B cell (primary cell): ENCODE measurements around the gene WDR47. TPM values are rescaled to one million over a fixed set of nuclear protein-coding genes. Genes with fewer than 3 reads are reported as not detected.

Source experiments
- ATAC-seq: fragments of 200-7000 bp; cut with Tn5 transposase; one replicate; pipeline ENCODE4 v1.10.0; 2021; ENCODE audit warnings: low read depth, mild to moderate bottlenecking, moderate number of reproducible peaks, moderate library complexity
- CTCF ChIA-PET: fragments of 350-600 bp; sonication (Branson Sonifier 250); formaldehyde crosslinking; loops from one replicate; lab custom pipeline; 2021; ENCODE audit warnings: antibody characterized with exemption, inconsistent platforms; lab: Charles Lee
- POLR2A ChIA-PET: fragments of 350-600 bp; sonication (Branson Sonifier 250); formaldehyde crosslinking; loops from one replicate; lab custom pipeline; 2021; ENCODE audit warnings: antibody characterized with exemption; lab: Charles Lee
- DNase-seq: peaks from one replicate; pipeline ENCODE4 v3.0.0; 2013
- H2AFZ ChIP-seq: 2 replicates; pipeline ENCODE4 v1.6.1; 2012; ENCODE audit warnings: mild to moderate bottlenecking, low read depth, low read length; ENCODE audit not compliant: insufficient read depth, poor library complexity, severe bottlenecking
- H3K27ac ChIP-seq, 2 donors: 1 replicate in 1 of 2; 2 replicates in 1 of 2; pipeline ENCODE4 v1.5.1; 2012 to 2013; ENCODE audit warnings: low read length in 2 of 2, mild to moderate bottlenecking in 2 of 2, moderate library complexity in 1 of 2
- H3K27me3 ChIP-seq, 4 experiments: fragments of 200-600 bp in 1 of 4; sonication (generic) in 1 of 4; replicated peaks in 1 of 4; 1 replicate in 2 of 4; 2 replicates in 2 of 4; pipeline versions ENCODE4 v1.6.1 to v1.7.0; 2013 to 2016; ENCODE audit warnings: low read length in 3 of 4, mild to moderate bottlenecking in 2 of 4, mixed read lengths in 1 of 4, moderate library complexity in 1 of 4; ENCODE audit not compliant: insufficient read depth in 4 of 4, control insufficient read depth in 3 of 4; ENCODE audit errors: control extremely low read depth in 1 of 4
- H3K36me3 ChIP-seq, 2 experiments: replicated peaks in 1 of 2; 1 replicate in 1 of 2; 2 replicates in 1 of 2; pipeline versions ENCODE4 v1.6.1 to v1.7.1; 2013; ENCODE audit warnings: low read length in 1 of 2; ENCODE audit not compliant: insufficient read depth in 2 of 2, control insufficient read depth in 1 of 2; ENCODE audit errors: control extremely low read depth in 1 of 2, extremely low read depth in 1 of 2
- H3K4me1 ChIP-seq, 2 donors: fragments of 200-600 bp in 1 of 2; sonication (generic) in 1 of 2; 1 replicate in 1 of 2; 2 replicates in 1 of 2; pipeline versions ENCODE4 v1.5.1 to v1.6.1; 2013 to 2017; ENCODE audit warnings: low read length in 2 of 2; ENCODE audit not compliant: control insufficient read depth in 2 of 2, insufficient read depth in 2 of 2
- H3K4me2 ChIP-seq: replicated peaks from 2 replicates; pipeline ENCODE3; 2012; ENCODE audit warnings: mild to moderate bottlenecking, low read depth, low read length; ENCODE audit not compliant: poor library complexity, severe bottlenecking
- H3K4me3 ChIP-seq, 5 experiments: fragments of 200-600 bp in 1 of 5; sonication (generic) in 1 of 5; 1 replicate in 3 of 5; 2 replicates in 2 of 5; pipeline versions ENCODE4 v1.5.1 to v1.7.0; 2011 to 2016; ENCODE audit warnings: low read length in 4 of 5, mild to moderate bottlenecking in 4 of 5, low read depth in 2 of 5, control low read depth in 1 of 5, moderate library complexity in 1 of 5; ENCODE audit not compliant: insufficient read depth in 1 of 5; ENCODE audit errors: control extremely low read depth in 1 of 5, extremely low read depth in 1 of 5
- H3K79me2 ChIP-seq: fragments of 200-600 bp; sonication (generic); one replicate; pipeline ENCODE4 v1.6.0; 2016; ENCODE audit warnings: low read length; ENCODE audit not compliant: control insufficient read depth, insufficient read depth
- H3K9ac ChIP-seq: fragments of 200-600 bp; sonication (generic); 2 replicates; pipeline ENCODE4 v1.6.1; 2017; ENCODE audit warnings: mild to moderate bottlenecking, low read length, moderate library complexity
- H3K9me3 ChIP-seq, 3 donors: one replicate each; pipeline versions ENCODE4 v1.6.1 to v1.7.1; 2013; ENCODE audit warnings: low read length in 2 of 3; ENCODE audit not compliant: control insufficient read depth in 2 of 3, insufficient read depth in 1 of 3; ENCODE audit errors: control extremely low read depth in 1 of 3
- H4K20me1 ChIP-seq: 2 replicates; pipeline ENCODE4 v1.6.0; 2012; ENCODE audit warnings: mild to moderate bottlenecking, low read length; ENCODE audit not compliant: insufficient read depth, control insufficient read depth, poor library complexity, severe bottlenecking
- H3K27ac Mint-ChIP-seq: one replicate; pipeline ENCODE4 v1.8.0; 2021; ENCODE audit warnings: mixed read lengths
- H3K27me3 Mint-ChIP-seq: one replicate; pipeline ENCODE4 v1.8.0; 2021; ENCODE audit warnings: mixed read lengths
- H3K4me1 Mint-ChIP-seq: one replicate; pipeline ENCODE4 v1.8.0; 2021; ENCODE audit warnings: mixed read lengths
- H3K4me3 Mint-ChIP-seq: one replicate; pipeline ENCODE4 v1.8.0; 2021; ENCODE audit warnings: mixed read lengths
- H3K9me3 Mint-ChIP-seq: one replicate; pipeline ENCODE4 v1.8.0; 2022; ENCODE audit warnings: mixed read lengths; ENCODE audit not compliant: insufficient read depth
- EZH2 ChIP-seq: IDR thresholded peaks from 2 replicates; pipeline ENCODE4 v1.6.1; 2012; ENCODE audit warnings: borderline replicate concordance, low read depth, mild to moderate bottlenecking, moderate library complexity, low read length; ENCODE audit not compliant: insufficient read depth, poor library complexity, severe bottlenecking
- WGBS: methylation state at CpG from one replicate; pipeline ENCODE4 v1.1.5; 2013; ENCODE audit warnings: missing lambda C conversion rate; ENCODE audit not compliant: insufficient coverage; 5-methylcytosine and 5-hydroxymethylcytosine counted together
- intact Hi-C: fragments of 100-400 bp; cut with micrococcal nuclease; formaldehyde crosslinking; loops from one replicate; pipeline ENCODE4 v1.10.0; 2022
- polyA plus RNA-seq: library from polyadenylated mRNA; depleted of rRNA; stranded (reverse); fragments of >200 nt; gene quantifications from 2 replicates; pipeline ENCODE4 v1.2.3, GENCODE V29; 2012
- total RNA-seq, 2 donors: library from RNA; stranded (reverse); fragments of 120-200 nt in 1 of 2; gene quantifications; 1 replicate in 1 of 2; 2 replicates in 1 of 2; pipeline versions ENCODE4 v1.2.3 to v1.2.4, GENCODE V29; 2013 to 2022
- TF ChIP-seq, protein P1 (sequence below): fragments of 200-600 bp; IDR thresholded peaks from one replicate; pipeline ENCODE4 v1.8.0; 2022; ENCODE audit warnings: antibody characterized with exemption, mild to moderate bottlenecking

Gene WDR47
- total and polyA plus RNA-seq, 2 donors (not counting 1 experiment from before 2014, with no cell fraction given) = 4.4 to 21.6 TPM

DNA sequence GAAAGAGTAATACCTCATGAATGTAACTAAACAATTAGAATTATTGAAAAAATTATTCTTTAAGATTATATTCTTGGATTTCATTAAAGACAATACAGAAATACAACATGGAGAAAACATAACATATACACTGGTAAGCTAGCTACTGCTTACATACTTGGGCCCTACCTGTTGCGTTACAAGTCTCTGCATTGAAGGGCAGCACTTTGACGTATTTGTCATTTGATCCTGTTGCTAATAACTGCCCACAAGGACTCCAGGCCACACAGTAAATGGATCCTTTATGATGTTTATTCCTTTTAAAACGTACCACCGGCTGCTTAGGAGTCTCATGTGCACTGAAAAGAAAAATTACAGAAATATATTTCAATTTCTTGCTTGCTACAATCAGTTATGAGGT lies 58.8 kb downstream of the WDR47 start:
- Histone ChIP-seq H3K27ac (no peak overlapping the region), H3K79me2 (no peaks in the 10 kb centered on the region), H2AFZ (no peak overlapping the region), H3K27me3 (no peaks in the 10 kb centered on the region), H3K9me3 (no peaks in the 10 kb centered on the region), H3K9ac (no peak overlapping the region), H3K4me1 (no peaks in the 10 kb centered on the region), H3K36me3 (peaks cover 3 to 14% of the 10 kb centered on the region in 2 experiments), H4K20me1 (no peaks in the 10 kb centered on the region), H3K4me3 (no peak overlapping the region), H3K4me2 (no peak overlapping the region)
- intact Hi-C loops = no loop called here
- H3K27me3 Mint-ChIP-seq = no peaks in the 10 kb centered on the region
- no peaks in the 10 kb centered on the region for H3K9me3 Mint-ChIP-seq
- no peak for DNase-seq
- CTCF ChIA-PET = interaction anchor here (0.7 kb wide), 1 partner anchor 116 kb away, joined by 4 read pairs; no protein-coding TSS in a partner anchor
- no peak overlapping the region for H3K4me3 Mint-ChIP-seq
- no peak for ATAC-seq
- no peaks in the 10 kb centered on the region for H3K4me1 Mint-ChIP-seq
- 100% methylated on average over 2 of the region's 4 CpGs for WGBS
- no peak overlapping the region for H3K27ac Mint-ChIP-seq
- no peak for TF ChIP-seq EZH2
- TF ChIP-seq, protein P1, sequence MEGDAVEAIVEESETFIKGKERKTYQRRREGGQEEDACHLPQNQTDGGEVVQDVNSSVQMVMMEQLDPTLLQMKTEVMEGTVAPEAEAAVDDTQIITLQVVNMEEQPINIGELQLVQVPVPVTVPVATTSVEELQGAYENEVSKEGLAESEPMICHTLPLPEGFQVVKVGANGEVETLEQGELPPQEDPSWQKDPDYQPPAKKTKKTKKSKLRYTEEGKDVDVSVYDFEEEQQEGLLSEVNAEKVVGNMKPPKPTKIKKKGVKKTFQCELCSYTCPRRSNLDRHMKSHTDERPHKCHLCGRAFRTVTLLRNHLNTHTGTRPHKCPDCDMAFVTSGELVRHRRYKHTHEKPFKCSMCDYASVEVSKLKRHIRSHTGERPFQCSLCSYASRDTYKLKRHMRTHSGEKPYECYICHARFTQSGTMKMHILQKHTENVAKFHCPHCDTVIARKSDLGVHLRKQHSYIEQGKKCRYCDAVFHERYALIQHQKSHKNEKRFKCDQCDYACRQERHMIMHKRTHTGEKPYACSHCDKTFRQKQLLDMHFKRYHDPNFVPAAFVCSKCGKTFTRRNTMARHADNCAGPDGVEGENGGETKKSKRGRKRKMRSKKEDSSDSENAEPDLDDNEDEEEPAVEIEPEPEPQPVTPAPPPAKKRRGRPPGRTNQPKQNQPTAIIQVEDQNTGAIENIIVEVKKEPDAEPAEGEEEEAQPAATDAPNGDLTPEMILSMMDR = no peak
- POLR2A ChIA-PET = interaction anchor here (0.6 kb wide), 1 partner anchor 16 kb away, joined by 4 read pairs; no protein-coding TSS in a partner anchor

DNA sequence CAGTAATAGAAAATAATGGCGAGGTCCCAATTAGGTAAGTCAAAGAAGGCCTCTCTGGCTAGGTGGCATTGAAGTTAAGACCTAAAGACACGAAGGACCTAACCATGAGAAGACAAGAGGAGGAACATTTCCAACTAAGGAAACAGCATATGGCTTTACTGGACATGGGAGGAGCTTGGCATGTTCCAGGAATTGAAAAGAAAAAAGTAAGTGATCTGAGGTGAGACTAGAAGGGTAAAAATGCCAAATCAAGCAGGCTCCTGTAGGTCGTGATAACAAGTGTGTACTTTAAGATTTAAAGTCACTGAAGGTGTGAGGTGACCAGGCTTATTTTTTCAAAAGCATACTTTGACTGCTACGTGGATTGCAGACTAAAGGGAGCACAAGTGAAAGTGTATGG lies 65.2 kb downstream of the WDR47 start:
- H3K4me1 Mint-ChIP-seq = no peaks in the 10 kb centered on the region
- no peak for DNase-seq
- H3K9me3 Mint-ChIP-seq = no peaks in the 10 kb centered on the region
- H3K4me3 Mint-ChIP-seq = no peak overlapping the region
- ChIA-PET CTCF (no interaction called here), POLR2A (no interaction called here)
- no peak overlapping the region for H3K9ac ChIP-seq
- ATAC-seq = no peak
- H2AFZ ChIP-seq = no peak overlapping the region
- no peaks in the 10 kb centered on the region for H3K27me3 ChIP-seq
- no peaks in the 10 kb centered on the region for H3K9me3 ChIP-seq
- H3K27me3 Mint-ChIP-seq = no peaks in the 10 kb centered on the region
- H3K4me3 ChIP-seq = no peak overlapping the region
- WGBS = 95% methylated on average over 4 of the region's 4 CpGs
- intact Hi-C loops = no loop called here
- no peak overlapping the region for H3K4me2 ChIP-seq
- H3K36me3 ChIP-seq = peaks cover under 1 to 24% of the 10 kb centered on the region in 2 experiments
- H3K4me1 ChIP-seq = no peaks in the 10 kb centered on the region
- no peak overlapping the region for H3K27ac Mint-ChIP-seq
- H4K20me1 ChIP-seq = no peaks in the 10 kb centered on the region
- no peak for TF ChIP-seq EZH2
- TF ChIP-seq, protein P1 = no peak
- no peaks in the 10 kb centered on the region for H3K79me2 ChIP-seq
- no peak overlapping the region for H3K27ac ChIP-seq
